Hepatocyte (in vitro differentiated cells): ENCODE measurements around the gene LPAR1.

Source experiments
- CTCF ChIP-seq: fragments of 200-600 bp; sonication (generic); IDR thresholded peaks from 2 replicates; pipeline ENCODE4 v1.5.1; 2016; ENCODE audit warnings: antibody characterized with exemption, mild to moderate bottlenecking; ENCODE audit not compliant: poor library complexity
- EZH2 ChIP-seq: fragments of 200-600 bp; sonication (generic); IDR thresholded peaks from 2 replicates; pipeline ENCODE4 v1.6.1; 2016; ENCODE audit warnings: antibody characterized with exemption, mild to moderate bottlenecking, borderline replicate concordance
- EZH2phosphoT487 ChIP-seq: fragments of 200-600 bp; sonication (generic); IDR thresholded peaks from one replicate; pipeline ENCODE4 v1.6.1; 2018; ENCODE audit warnings: antibody characterized with exemption, mild to moderate bottlenecking, low read depth, moderate library complexity; ENCODE audit not compliant: unreplicated experiment, severe bottlenecking

DNA sequence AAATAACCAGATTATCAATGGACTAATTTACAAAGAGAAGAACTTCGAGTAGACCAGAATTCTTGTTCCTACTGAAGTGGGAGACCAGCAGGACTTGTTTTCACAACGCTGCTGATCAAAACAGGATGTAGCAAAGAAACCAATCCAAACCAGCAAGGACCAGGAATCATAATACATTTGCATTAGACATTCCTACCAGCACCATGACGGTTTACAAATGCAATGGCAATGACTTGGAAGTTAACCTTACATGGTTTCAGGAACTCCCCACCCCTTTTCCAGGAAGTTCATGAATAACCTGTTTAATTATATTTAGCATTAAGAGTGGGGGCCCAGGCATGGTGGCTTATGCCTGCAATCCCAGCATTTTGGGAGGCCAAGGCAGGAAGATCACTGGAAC, 100.0 kb downstream of the LPAR1 start:
- TF ChIP-seq EZH2phosphoT487 (no peak), CTCF (no peak), EZH2 (no peak)
